Activated T-cell treated with anti-CD3 and anti-CD28 coated beads, Interleukin-2, amount 50 U/mL, for 1 hour (primary cell): ENCODE measurements around the gene LMAN2L.

Source experiments
- DNase-seq: peaks from one replicate; pipeline ENCODE4 v3.0.0-alpha.2; 2020

LMAN2L gene, protein sequence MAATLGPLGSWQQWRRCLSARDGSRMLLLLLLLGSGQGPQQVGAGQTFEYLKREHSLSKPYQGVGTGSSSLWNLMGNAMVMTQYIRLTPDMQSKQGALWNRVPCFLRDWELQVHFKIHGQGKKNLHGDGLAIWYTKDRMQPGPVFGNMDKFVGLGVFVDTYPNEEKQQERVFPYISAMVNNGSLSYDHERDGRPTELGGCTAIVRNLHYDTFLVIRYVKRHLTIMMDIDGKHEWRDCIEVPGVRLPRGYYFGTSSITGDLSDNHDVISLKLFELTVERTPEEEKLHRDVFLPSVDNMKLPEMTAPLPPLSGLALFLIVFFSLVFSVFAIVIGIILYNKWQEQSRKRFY

DNA sequence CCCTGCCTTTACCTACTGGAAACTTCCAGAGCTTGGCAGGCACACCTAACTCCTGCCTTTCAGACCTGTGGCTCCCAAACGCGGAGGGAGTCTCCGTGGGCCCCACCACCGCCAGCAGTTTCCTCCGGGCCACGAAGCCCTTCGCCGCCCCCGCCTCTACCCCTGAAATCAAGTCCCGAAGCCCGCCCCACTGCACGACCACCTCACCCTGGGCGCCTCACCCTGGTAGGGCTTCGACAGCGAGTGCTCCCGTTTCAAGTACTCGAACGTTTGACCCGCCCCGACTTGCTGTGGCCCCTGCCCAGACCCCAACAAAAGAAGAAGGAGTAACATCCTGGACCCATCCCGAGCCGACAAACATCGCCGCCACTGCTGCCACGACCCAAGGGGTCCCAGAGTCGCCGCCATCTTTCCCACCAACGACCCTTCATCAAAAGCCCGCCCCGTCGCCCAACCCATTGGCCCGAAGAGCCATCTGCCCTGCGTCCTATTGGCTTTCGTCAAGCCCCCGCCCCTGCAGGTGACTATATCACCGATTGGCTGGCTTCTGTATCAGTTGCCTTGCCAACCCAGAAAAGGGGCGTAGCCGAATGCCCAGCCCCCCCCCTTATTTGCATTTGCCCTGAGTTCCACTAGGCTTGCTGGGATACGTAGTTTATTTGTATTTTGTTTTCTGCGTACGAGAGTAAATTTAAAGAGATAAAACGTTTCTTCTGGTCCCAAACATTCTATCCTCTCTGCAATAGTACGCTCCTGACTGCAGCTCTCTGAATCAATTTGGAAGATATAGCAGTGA is at the start of gene LMAN2L:
TSS of gene LMAN2L (minus strand) at position 432 of the 796 bp plus-strand sequence. CDS start at position 408, 24 bp downstream.
- DNase-seq = peak; percentile 90

DNA sequence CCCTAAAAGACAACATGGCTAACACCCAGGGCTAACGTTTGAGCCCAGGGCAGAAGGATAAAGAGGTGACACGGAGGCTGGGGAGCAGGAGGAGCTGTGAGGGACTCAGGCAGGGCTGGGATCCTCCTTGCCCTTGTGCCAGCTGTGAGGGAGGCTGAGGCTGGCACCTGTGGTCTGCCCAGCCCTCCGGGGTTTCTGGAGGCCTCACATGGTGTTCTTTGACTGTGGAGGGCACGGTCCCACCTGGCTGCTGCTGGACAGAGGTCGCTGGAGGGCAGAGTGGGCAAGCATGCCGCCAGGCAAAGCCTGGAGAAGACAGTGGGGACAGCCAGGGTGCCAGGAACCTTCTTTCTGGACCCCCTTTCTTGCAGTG is 49.4 kb upstream of the LMAN2L start:
- no peak for DNase-seq

DNA sequence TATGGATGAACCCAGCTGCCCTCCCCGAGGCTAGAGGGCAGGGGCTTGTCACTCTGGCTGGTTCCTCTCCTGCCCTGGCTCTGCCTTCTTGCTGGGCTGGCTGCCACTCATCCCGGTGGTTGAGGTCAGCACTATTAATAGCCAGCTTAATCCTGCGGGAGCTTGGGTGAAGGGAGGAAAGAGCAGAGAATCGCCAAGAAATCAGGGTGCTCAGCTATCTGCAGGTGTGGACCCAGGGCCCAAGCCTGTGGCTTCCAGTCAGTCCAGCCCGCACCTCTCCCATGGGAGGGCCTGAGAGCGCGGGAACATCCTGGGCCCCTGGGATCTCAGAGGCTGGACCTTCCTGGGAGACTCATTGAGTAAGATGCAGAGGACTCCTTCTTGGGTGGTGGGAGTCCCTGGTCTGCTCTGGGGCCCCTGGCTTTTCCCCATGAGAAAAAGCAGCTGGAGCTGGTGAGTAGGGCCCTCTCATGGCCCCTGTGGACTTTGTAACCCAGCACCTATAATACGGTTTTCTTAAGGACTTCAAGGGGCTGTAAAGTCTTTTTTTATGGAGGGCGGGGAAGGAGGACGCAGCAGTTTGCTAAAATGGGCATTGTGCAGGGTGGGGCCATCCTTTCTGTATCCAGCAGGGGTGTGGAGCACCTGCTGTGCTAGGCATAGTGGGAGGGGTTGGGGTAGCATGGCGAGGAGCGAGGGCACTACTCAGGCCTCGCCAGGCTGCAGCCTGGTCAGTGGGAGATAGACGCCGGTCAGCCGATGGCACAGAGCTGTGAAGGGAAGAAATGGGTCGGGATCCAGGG is 48.8 kb upstream of the LMAN2L start:
- DNase-seq = no peak

DNA sequence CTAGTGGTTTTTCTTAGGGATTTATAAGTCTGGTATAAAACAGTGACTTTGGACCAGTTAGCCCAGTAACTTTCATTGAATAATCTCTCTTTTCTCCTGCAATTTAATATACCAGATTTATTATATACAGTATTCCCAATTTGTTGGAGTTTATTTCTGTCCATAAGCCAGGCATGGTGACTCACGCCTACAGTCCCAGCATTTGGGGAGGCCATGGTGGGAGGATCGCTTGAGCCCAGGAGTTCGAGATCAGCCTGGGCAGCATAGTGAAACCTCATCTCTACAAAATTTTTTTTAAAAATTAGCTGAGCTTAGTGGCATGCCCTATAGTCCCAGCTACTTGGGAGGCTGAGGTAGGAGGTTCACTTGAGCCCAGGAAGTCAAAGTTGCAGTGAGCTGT is 47.5 kb upstream of the LMAN2L start:
- DNase-seq = no peak

DNA sequence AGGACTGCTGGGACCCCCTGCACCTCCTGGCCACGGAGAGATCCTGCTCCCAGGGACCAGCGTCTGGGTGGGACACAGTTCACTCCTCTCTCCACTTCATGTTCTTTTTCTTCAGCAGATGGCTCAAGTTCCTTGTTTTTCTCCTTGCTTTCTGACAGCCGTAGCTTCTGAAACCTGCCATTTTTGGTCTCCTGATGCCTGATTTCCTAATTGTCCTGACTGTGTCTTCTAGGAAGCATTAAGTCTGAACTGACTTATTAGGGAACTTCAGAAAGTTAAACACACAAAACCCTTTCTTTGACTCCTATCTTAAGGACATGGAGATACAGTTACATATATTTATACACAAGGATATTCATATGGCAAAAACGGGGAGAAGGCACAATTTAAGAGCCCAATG is 43.5 kb upstream of the LMAN2L start:
- DNase-seq = no peak

DNA sequence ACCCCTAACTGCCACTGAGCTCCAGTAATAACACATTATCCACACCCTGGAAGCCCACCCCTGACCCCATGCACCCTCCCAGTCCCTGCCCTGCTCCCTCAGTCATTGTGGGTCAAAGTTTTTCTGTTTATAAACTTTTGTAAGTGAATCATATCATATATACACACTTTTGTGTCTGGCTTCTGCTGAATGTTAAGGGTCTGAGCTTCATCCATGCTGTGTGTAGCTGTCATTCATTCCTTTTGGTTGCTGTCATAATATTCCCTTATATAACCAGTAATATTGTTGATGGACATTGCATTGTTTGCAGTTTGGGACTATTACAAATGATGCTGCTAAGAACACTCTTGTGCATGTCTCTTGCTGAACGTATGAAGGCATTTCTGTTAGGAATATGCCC is 35.3 kb upstream of the LMAN2L start:
- DNase-seq = no peak

DNA sequence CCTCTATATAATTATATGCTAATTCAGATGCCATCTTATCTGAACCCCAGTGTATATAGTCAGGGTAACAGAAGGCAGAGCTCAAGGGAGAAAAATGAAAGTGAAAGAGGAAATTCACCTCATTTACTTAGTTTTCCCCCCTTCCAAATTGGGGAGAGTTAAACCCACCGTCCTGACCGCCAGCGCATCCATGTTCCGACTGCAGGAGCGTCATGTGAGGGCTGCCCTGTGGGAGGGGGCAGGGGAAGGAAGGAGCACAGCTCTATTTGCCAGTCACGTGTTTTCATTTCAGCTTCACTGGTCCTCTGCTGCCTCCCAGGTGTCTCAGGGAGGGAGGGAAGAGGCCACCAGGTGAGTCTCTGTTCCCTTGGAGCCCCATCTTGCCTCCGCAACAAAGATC is 34.1 kb upstream of the LMAN2L start:
- peak; percentile 51 for DNase-seq

DNA sequence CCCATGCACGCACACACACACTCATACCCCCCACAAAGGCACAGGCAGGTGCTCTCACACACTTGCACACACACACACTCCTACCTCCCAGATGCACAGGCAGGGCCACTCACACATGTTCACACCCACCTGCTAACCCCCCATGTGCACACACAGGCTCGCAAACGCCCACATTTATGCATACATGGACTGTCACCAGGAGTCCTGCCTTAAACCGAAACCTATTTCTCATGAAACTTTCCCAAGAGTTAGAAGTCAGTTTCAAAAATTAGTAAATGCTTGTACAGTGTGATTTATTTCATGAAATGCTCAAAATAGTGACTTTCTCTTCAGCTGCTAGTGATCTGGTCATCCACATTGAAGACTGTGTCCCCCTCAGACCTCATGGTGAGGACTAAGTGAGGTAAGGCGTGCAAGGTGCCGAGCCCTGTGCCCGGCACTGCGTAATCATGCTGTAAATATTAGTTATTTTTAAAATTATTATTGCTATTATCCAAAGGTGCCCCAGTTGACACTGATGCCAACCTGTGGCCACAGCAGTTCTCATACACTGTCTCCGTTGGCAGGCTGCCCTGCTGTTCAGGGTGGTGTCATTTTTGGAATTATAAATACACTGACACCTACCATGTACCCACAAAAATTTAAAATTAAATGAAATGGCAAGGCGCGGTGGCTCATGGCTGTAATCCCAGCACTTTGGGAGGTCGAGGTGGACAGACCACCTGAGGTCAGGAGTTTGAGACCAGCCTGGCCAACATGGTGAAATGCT is 33.2 kb upstream of the LMAN2L start:
- DNase-seq = no peak

DNA sequence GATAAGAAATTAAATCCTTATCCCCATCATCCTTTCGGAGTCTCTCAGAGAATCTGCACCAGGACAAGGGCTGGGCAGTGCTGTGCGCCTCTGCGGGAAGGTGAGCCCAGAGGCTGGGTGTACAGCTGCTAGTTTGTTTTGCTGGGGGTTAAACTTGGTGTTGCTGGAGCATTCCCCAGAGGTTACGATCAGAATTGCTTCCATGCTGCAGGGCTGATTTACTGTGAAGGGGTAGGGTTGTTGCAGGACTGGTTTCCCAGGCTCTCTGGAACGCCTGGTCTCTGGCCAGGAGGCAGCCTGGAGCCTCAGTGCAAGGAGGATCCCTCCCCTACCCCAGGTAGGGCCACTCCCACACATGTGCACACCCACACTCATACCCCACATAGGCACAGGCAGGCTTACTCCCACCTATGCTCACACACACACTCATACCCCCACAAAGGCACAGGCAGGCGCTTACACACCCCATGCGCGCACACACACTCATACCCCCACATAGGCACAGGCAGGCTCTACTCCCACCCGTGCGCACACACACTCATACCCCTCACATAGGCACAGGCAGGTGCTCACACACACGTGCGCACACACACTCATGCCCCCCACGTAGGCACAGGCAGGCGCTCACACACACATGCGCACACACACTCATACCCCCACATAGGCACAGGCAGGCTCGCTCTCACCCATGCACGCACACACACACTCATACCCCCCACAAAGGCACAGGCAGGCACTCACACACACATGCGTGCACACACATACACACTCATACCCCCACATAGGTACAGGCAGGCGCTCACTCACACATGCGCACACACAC is 32.1 kb upstream of the LMAN2L start:
- no peak for DNase-seq

DNA sequence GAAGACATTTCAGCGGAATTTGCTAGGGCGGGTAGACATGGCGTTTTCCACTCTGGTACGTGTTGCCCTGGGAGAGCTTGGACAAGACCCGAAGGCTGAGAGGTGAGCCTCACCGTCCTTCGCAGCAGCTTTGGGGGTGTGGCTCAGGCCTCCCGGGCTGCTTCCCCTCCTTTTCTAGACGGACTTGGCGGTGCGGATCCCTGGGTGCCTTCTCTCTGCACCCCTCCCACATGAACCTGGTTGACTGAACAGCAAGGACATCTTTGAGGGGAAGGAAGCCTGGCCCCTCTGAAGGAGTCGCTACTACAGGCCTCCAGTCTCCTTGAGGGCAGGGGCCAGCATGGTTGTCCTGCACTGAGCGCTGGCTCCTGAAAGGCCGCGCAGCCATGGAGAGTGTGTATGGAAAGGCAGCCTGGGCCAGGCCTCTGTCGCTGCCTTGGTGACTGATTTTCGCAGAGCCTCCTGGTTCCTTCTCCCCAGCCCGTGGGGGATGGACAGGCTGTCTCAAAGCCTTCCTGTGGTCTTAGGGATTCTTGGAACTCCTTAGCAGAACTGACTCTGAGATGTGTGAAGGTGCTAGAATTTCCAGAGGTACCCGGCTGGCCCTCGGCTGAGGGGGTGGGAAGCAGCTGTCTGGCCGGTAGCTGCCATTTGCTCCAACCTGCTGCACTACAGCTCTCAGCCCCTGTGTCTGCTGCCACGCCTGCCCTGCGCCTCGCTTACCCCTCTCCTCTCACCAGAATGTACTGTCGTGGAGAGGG is 30.8 kb upstream of the LMAN2L start:
- DNase-seq = no peak

DNA sequence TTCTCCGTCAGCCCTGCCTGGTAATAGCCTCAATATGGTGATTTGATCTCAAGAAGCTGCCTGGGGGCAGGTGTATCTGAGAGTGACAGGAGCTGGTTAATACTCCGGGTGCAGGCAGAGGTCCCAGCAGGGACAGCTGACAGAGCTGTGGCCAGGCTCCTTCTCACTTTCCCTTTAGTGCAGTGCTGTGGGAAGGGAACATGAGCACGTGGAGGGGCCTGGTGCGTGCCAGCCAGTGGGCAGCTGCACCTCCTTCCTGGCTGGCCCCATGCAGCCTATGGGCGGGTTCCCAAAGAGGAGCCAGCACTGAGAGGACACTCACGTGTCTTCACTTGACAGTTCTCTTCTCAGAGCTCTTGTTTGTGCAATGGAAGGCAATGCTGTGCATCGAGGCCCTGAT is 29.9 kb upstream of the LMAN2L start:
- no peak for DNase-seq

DNA sequence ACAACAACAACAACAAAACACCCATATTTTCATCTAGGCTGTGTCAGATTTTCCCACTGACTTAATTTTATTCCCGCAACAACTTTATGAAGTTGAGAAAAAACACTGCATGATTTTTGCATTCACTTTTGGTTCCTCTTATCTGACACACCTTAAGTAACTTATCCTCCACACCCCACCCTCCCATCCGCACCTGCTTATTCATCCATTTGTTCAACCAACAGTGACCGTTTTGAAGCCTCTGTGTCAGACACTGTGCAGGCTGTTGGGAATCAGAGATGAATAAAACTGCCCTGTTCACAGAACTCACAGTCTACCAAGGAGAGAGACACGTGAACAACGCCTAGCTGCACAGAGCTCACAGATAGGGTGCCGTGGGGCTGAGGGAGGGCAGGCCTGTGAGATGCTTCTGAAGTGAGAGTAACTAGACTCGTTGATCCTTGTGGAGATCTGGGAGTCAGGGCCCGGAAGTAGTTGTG is 28.3 kb upstream of the LMAN2L start:
- DNase-seq = no peak

DNA sequence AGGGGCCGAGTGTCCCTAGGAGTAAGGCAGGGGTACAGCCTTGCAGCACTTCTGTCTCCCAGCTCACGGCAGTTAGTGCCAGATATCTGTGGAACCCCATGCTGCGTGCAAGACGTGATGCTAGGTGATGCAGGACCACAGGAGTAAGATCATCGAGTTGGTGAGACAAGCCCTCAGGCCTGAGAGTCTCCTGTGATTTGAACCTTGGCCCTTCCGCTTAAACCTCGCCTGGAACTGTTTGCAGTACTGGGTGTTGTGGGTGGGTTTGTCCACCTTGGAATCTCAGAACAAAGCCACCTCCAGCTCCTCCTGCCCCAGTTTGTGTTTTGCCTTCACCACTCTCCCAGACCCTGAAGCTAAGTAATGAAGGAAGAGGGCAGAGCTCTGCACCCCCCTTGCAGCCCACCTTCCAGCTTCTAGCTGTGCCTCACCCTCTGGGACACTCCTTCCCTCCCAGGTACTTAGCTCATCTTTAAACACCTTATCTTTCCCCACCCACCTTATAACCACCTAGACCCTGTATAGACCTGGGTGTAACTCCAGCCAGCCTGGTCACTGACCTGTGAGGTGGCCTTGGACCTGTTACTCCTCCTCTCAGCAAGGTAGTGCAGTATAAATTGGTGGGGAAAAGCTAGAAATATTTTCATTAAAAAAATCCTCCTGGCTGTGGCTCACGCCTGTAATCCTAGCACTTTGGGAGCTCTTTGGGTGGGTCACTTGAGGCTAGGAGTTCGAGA is 27.4 kb upstream of the LMAN2L start:
- DNase-seq = no peak

DNA sequence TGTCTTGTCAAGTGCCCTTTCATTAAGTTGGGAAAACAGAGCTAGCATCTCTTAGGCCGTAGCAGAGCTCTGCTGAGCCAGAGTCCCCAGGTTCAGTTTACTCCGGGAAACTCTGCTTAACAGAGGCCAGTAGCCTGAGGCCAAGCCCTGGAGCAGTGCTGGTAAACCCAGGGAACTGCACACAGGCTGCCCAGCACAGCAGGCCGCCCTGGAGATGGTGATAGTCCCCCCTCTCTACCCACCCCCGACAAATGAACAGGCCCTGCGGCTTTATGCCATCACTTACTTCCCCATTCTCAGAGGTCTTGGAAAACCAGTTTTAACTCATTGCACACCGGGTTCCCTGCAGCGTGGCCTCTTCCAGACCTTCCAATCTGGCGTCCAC is 24.4 kb upstream of the LMAN2L start:
- DNase-seq = no peak

DNA sequence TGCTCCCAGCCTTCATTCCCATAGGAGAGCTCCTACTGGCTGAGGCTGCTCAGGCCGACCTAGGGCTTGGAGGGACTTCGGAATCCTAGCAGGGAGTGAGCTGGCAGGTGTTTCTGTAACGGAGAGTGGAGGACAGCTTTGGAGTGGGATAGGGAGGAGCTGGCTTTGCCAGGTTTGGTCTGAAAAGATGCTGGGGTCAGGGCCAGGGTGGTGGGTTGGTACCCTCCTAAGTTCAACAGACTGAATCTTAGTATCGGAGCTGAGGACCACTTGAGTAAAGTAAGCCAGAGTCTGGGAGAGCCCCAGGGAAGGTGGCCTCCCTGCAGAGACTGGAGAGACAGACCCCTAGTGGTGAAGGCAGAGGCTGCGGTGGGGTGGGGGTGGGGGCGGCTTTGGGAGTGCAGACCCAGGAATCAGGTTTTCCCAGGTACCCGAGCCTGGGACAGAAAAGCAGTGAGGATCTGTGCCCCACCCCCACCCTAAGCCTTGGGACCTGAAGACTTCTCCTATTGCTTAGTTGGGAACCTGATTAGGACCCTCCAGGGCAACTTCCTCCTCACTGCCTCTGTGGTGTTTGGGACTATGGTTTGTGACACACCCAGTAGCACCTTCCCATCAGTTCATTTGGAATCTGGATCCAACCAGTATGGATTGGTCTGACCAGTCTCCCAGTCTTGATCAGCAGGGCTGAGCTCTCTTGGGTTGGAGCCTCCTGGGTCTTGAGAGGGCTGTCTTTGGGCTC is 23.8 kb upstream of the LMAN2L start:
- peak; percentile 32 for DNase-seq

DNA sequence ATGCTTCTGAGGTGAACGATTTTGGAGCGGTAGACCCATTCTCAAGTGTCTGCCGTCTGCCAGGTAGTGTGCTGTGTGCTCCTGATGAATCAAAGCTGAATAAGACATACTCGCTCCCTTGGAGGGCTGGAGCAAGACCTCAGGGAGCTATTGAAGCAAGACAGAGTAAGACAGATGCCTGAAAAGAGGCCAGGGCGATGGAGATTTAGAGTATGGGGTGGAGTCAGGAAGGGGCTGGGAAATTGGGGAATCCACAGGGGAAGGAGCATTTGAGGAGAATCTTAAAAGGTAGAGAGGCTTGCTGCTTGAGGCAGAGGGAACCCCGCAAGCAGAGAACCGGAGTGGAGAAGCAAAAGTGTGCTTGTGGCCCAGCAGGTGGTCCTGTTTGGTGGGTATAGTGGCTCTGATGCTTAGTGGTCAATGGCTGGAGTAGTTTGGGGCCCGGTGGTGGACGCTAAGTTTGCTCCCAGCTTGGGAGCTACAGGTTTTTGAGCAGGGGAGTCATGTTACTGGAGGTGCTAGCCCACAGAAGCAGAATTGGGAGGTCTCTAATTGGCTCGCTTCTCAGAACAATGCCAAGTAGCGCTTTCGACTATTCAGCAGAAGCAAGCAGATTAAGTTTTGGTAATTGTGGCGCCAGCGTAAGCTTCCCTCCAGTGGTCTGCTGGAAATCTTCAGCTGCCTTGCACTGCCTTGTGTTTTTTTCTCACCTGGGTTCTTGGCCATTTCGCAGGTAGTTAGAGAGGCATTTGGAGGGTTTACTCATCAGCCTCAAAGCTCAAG is 22.9 kb upstream of the LMAN2L start:
- no peak for DNase-seq

DNA sequence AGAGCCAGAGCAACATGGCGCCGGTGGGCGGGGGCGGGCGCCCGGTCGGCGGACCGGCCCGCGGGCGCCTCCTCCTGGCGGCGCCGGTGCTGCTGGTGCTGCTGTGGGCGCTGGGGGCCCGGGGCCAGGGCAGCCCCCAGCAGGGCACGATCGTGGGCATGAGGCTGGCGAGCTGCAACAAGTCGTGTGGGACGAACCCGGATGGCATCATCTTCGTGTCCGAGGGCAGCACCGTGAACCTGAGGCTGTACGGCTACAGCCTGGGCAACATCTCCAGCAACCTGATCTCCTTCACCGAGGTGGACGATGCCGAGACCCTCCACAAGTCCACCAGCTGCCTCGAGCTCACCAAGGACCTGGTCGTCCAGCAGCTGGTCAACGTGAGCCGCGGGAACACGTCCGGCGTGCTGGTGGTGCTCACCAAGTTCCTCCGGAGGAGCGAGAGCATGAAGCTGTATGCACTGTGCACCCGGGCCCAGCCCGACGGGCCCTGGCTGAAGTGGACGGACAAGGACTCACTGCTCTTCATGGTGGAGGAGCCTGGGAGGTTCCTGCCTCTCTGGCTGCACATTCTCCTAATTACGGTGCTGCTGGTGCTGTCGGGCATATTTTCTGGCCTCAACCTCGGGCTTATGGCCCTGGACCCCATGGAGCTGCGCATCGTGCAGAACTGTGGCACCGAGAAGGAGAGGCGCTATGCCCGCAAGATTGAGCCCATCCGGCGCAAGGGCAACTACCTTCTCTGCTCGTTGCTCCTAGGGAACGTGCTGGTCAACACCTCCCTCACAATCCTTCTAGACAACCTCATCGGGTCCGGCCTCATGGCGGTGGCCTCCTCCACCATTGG is 21.3 kb upstream of the LMAN2L start:
- DNase-seq = no peak
